ENCODE data around the gene FOXM1. TPM values are rescaled to one million over a fixed set of nuclear protein-coding genes. Genes with fewer than 3 reads are reported as not detected.

FOXM1 gene
- total RNA-seq, 2 experiments from 2014 or later: 0.59 to 0.80 TPM

DNA sequence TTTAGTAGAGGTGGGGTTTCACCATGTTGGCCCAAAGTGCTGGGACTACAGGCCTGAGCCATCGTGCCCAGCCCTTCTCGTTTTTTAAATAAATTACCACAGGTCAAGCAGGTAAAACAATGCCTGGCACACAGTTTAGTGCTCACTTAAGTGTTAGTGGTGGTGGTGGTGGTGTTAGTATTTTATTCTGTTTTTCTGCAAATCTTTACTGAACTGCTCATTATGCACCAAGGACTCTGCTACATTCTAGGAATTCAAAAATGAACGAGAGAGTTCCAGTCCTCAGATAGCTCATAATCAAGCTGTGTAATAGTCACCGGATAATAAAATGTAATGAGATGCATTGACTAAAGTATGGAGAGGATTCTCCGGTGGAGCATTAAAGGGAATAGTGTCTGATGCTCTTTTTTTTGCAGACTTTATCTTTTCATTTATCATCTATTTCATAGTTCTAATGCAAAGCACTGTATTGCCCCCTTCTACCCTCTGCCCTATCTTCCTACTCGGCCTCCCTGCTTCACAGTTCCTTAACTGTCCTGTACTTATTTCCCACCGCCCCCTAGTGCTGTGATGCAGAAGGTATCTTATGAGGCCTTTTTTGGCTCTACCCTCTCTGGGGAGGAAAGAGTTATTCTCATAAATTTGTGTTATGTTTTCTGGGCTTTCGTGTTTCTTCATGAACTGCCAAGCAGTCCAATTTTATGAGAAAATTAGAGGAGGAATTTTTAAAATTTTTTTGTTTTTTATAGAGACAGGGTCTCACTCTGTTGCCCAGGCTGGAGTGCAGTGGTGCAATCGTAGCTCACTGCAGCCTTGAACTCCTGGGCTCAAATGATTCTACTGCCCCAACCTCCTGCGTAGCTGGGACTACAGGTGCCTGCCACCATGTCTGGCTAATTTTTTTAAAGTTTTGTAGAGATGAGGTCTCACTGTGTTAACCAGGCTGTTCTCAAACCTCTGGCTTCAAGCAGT is 63.5 kb downstream of the FOXM1 start:
- H3K9me3 ChIP-seq (ENCODE audit: control insufficient read depth in 1 of 2, insufficient read depth in 1 of 2, low read length in 2 of 2): no peaks in the 10 kb centered on the region
- peak overlapping the region; percentile 82 for H3K4me3 ChIP-seq (ENCODE audit: low read length)
- DNase-seq (peak in 13 of 14 experiments; percentile 16 to 73 (median 32)), ATAC-seq (ENCODE audit: poor library complexity) (peak; percentile 12)
- H3K27me3 ChIP-seq (ENCODE audit: control insufficient read depth in 1 of 2, insufficient read depth in 2 of 2, low read length in 2 of 2): no peaks in the 10 kb centered on the region
- peak overlapping the region; percentile 91 to 93 for H3K27ac ChIP-seq (ENCODE audit: low read depth in 1 of 2, low read length in 2 of 2)
- Mint-ChIP-seq H3K27me3 (no peaks in the 10 kb centered on the region), H3K36me3 (ENCODE audit: low read depth) (peaks cover 45% of the 10 kb centered on the region), H3K27ac (peak overlapping the region; percentile 99), H3K4me1 (ENCODE audit: low read depth) (peaks cover 43% of the 10 kb centered on the region), H3K4me3 (peak overlapping the region; percentile 96), H3K9me3 (no peaks in the 10 kb centered on the region)
- peaks cover 30% of the 10 kb centered on the region for H3K36me3 ChIP-seq (ENCODE audit: insufficient read depth, low read length)
- CTCF ChIA-PET: interaction anchor here (1.0 to 2.6 kb wide), 3 partner anchors 18 to 131 kb away, joined by 4 to 12 read pairs (median 4); no protein-coding TSS in a partner anchor
- TF ChIP-seq CTCF (IDR thresholded peaks at IDR 0.05): peak; percentile 74
- POLR2A ChIA-PET: interaction anchor here (0.6 to 2.1 kb wide), 6 partner anchors 13 to 122 kb away, joined by 3 to 37 read pairs (median 4); partner anchors contain the start of genes FKBP4, FOXM1, NRIP2 and RHNO1
- intact Hi-C loops (cut with DNase I, micrococcal nuclease): loop anchor here (1.0 to 5.0 kb wide), 5 partner anchors 19 to 130 kb away; partner anchors contain the start of genes FKBP4 (in 1 of the 2), FOXM1 (in 1 of the 2) and RHNO1 (in 1 of the 2)
- peaks cover 18% of the 10 kb centered on the region for H3K4me1 ChIP-seq (ENCODE audit: insufficient read depth, low read length)

DNA sequence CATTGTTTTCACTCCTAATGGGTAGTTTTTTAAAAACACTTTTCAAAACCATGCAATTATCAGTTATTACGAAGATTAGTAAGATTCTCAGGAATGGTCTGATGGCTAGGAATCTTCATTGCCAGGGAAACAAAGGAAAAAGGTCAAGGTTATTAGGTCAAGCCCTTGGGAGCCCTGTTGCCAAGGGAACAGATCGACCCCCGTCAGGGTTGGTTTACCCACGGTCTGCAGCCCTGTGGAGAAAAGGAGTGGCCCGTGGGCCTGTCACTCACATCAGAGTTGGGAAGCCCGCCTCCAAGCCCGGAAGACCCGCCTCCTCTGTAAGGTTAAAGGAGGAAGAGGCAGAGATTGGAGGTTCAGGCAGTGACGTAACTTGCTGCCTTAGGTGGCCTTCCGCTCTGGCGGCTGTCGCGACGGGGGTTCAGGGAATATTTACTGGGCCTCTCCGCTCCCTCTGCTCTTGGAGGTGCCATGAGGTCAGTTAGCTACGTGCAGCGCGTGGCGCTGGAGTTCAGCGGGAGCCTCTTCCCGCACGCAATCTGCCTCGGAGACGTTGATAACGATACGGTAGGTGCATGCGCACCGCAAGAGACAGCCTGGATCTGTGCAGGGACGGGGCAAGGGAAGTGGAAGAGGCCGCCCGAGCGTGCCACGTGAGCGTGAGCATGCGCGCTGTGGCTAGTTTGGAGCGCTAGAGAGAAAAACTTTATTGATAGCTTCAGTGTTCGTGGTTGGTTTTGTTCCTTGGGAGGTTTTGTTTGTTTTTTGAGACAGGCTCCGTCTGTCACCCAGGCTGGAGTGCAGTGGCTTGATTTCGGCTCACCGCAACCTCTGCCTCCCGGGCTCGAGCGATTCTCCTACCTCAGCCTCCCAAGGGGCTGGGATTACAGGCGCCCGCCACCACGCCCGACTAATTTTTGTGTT is 64.4 kb downstream of the FOXM1 start, which contains the start of gene ITFG2:
ITFG2 (plus strand) TSS at position 379 of the 924 bp plus-strand sequence; CDS start at position 472, 93 bp downstream.
- Histone ChIP-seq H3K36me3 (ENCODE audit: insufficient read depth, low read length) (peaks cover 21% of the 10 kb centered on the region), H3K27ac (ENCODE audit: low read depth in 1 of 2, low read length in 2 of 2) (peak within 1 kb of the TSS; percentile 91 to 93), H3K4me1 (ENCODE audit: insufficient read depth, low read length) (peaks cover 18% of the 10 kb centered on the region), H3K27me3 (ENCODE audit: control insufficient read depth in 1 of 2, insufficient read depth in 2 of 2, low read length in 2 of 2) (no peaks in the 10 kb centered on the region), H3K4me3 (ENCODE audit: low read length) (peak within 1 kb of the TSS; percentile 82), H3K9me3 (ENCODE audit: control insufficient read depth in 1 of 2, insufficient read depth in 1 of 2, low read length in 2 of 2) (no peaks in the 10 kb centered on the region)
- intact Hi-C loops (cut with DNase I, micrococcal nuclease): loop anchor here (1.0 to 5.0 kb wide), 6 partner anchors 18 to 129 kb away; partner anchors contain the start of genes FKBP4 (in 2 of the 2), FOXM1 (in 1 of the 2), RHNO1 (in 1 of the 2) and TULP3 (in 1 of the 2)
- CTCF ChIA-PET: interaction anchor here (1.8 to 2.6 kb wide), 2 partner anchors 17 to 130 kb away, joined by 4 to 12 read pairs; no protein-coding TSS in a partner anchor
- Mint-ChIP-seq H3K4me3 (peak within 1 kb of the TSS; percentile 96), H3K36me3 (ENCODE audit: low read depth) (peaks cover 36% of the 10 kb centered on the region), H3K9me3 (no peaks in the 10 kb centered on the region), H3K27ac (peak within 1 kb of the TSS; percentile 99), H3K27me3 (no peaks in the 10 kb centered on the region), H3K4me1 (ENCODE audit: low read depth) (peaks cover 37% of the 10 kb centered on the region)
- ATAC-seq (ENCODE audit: poor library complexity): peak; percentile 91
- peak; percentile 90 to 98 (median 94) for DNase-seq
- no peak for TF ChIP-seq CTCF (IDR thresholded peaks at IDR 0.05)
- POLR2A ChIA-PET: interaction anchor here (0.5 to 2.1 kb wide), 6 partner anchors 12 to 121 kb away, joined by 3 to 37 read pairs (median 4); partner anchors contain the start of genes FKBP4, FOXM1, NRIP2 and RHNO1
